GOT3 (cell line): ENCODE measurements around the gene GATA1.
"Not testable (repeated sequence)": the region's sequence is repeated elsewhere in the genome, so short reads cannot be mapped to it uniquely, and the experiment has no call there.

Experiments used
- DNase-seq: peaks from one replicate; lab custom pipeline; 2025; ENCODE audit warnings: mixed read lengths; lab: John Stamatoyannopoulos, UW

GATA1 gene

DNA sequence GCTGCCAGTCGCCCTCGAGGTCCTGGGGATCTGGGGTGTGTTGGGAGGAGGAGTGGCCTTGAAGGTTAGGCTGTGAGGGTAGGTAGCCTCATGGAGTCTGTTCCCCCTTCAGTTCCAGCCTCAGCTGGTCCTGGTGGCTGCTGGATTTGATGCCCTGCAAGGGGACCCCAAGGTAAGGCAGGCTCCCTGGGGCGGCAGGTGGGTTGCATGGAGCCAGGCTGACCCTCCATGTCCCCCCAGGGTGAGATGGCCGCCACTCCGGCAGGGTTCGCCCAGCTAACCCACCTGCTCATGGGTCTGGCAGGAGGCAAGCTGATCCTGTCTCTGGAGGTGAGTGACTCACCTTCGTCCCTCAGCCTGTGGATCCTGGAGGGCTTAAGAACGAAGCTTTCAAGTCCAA, 28.3 kb downstream of the GATA1 start:
- no peak for DNase-seq

DNA sequence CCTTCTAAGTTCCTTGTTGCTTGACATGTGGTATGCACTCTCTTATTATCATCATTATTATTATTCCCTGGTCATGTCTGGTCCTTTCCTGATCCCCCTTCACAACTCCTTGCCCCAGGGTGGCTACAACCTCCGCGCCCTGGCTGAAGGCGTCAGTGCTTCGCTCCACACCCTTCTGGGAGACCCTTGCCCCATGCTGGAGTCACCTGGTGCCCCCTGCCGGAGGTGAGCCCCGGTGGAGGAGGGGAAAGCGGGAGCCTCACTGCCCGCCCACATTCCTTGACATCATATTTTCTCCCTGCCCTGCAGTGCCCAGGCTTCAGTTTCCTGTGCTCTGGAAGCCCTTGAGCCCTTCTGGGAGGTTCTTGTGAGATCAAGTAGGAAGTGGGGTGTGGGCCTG, 28.9 kb downstream of the GATA1 start:
- DNase-seq = no peak

DNA sequence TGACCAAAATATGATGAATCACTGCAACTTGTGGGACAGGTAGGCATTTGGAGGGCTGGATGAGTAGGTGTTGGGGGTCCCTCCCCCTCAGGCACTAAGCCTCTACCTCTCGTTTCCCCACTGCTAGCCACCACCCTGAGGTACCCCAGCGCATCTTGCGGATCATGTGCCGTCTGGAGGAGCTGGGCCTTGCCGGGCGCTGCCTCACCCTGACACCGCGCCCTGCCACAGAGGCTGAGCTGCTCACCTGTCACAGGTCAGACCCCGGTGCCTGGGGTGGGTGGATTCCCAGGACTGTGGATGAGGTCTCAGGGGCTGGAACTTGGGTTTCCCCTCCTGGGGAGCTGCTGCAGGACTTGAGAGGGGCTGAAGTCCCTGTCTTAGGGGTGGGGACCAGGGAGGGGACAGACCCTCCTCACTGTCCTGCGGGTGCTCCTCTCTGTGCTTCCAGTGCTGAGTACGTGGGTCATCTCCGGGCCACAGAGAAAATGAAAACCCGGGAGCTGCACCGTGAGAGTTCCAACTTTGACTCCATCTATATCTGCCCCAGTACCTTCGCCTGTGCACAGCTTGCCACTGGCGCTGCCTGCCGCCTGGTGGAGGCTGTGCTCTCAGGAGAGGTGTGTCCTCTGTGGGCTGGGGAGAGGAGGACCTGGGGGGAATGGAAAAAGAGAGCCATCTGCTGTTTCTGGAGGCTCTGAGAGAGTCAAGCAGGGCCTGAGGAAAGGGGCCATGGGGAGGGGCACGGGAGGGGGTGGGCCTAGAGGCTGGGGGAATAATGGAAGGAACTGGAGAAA, 29.8 kb downstream of the GATA1 start:
- DNase-seq = no peak

DNA sequence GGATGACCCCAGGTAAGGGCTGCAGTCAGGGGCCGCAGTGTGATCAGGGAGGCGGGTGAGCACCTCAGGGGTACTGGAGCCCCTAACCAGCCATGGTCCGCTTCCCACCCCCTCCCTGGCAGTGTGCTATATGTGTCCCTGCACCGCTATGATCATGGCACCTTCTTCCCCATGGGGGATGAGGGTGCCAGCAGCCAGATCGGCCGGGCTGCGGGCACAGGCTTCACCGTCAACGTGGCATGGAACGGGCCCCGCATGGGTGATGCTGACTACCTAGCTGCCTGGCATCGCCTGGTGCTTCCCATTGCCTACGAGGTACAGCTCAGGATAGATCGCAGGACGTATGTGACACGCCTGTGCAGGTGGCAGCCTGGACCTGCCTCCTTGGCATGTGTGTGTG, 31.7 kb downstream of the GATA1 start:
- DNase-seq = no peak

DNA sequence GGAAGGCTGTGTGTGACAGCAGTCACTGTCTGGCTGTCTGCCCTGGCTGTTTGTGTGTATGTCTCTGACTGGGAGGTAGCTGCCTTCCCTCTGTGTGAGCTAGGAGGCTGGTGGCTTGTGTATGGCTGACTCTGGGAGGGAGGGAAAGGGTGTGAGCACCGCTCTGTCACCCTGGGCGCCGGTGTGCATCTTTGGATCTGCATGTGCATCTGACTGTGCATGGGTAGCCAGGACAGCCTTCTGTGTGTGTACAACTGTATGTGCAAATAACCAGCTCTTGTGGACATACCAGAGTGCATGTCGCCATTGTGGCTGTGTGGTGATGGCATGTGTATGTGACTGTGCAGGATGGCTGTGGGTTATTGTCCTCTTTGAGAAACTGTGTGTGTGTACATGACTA, 32.5 kb downstream of the GATA1 start:
- DNase-seq = no peak

DNA sequence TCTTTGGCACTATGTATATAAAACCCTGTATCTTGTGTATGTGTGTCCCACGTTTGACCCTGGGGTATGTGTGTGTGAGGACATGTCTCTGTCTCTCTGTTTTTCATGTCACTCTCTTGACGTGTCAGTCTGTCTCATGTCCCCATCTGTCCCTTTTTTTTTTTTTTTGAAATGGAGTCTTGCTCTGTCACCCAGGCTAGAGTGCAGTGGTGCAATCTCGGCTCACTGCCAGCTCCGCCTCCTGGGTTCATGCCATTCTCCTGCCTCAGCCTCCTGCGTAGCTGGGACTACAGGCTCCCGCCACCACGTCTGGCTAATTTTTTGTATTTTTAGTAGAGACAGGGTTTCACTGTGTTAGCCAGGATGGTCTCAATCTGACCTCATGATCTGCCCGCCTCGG, 33.0 kb downstream of the GATA1 start:
- DNase-seq = not testable (repeated sequence)

DNA sequence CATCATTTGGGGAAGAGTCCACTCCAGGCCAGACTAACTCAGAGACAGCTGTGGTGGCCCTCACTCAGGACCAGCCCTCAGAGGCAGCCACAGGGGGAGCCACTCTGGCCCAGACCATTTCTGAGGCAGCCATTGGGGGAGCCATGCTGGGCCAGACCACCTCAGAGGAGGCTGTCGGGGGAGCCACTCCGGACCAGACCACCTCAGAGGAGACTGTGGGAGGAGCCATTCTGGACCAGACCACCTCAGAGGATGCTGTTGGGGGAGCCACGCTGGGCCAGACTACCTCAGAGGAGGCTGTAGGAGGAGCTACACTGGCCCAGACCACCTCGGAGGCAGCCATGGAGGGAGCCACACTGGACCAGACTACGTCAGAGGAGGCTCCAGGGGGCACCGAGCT, 36.7 kb downstream of the GATA1 start:
- DNase-seq = no peak

DNA sequence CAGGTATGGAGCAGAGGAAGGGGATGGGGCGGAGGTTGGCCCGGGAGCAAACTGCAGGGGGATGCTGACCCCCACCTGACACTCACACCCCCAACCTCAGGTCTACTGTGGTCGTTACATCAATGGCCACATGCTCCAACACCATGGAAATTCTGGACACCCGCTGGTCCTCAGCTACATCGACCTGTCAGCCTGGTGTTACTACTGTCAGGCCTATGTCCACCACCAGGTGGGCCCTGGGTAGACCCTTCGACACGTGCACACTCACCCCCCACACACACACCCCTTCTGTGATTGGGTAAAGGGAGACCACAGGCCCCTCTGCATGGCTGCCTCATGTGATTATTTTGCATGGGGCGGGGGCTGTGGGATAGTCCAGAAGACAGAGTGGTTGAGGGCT, 37.7 kb downstream of the GATA1 start:
- no peak for DNase-seq

DNA sequence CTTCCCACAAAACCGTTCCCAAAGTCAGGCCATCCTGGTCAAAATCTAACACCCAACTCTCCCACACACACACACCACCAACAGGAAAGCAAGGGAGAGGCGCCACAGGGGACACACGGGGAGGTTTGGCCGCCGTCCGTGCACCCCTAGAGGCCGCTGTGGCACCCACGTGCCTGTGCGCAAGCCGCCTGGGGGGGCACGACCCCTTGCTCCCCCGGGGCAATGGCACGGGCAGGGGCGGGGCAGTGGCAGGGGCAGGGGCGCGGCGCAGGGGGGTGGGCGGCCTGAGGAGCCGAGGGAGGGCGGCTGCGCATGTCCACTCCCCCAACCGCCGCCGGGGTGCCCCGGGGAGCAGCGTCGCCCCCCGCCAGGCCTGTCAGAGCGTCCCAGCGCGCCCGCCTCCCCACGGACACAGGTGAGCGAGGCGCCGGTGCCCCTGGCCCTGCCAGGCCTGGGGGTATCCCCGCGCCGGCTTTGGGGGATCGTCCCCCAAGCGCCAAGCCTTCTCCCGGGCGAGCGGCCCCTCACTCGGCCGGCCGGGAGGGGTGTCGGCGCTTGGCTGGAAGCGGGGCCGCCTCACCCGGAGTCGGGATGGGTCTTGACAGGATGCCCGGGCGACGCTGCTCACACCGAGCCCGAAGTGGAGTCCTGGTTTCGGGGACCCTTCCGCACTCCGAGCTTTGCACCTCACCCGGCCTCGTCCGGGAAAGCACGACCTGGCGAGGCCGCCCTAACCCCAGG, 39.9 kb downstream of the GATA1 start, which contains the start of gene ERAS:
ERAS (plus strand) TSS at position 379 of the 741 bp plus-strand sequence. CDS start 2,611 bp downstream, outside the sequence.
- no peak for DNase-seq

DNA sequence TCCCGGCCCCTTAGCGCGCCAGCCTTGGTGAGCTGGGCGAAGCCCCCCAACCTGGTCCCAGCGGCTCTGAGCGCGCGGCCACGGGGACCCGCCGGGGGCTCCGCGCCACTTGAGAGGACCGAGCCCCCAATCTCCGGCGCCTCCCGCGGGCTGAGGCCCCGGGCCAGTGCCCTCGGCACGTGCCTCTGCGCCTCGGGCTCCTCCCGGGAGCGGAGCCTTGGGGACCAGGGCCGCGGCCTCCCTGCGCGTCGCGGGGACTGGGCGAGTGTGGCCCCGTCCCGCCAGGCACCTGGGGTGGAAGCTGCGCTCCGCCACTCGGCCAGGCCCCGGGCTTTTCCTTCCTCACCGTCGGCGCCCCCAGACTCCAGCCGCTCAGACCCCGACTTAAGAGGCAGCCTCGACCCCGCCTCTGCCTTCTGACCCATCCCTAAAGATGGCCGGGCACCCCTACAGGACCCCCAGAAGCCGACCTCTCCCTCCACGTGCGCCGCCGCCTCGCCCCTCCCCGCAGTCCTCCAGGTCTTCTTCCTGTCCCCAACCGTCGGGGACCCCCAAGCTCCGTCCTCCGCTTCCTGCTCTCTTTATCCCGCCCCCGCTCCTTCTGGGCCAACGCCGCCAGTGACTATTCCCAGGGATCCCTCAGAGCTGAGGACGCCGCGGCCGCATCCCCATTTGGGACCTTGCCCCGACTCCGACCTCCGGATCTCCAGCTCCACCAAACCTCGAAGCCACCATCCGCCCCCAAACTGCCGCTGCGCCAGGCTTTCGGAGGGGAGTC, 40.7 kb downstream of the GATA1 start:
- DNase-seq = no peak

DNA sequence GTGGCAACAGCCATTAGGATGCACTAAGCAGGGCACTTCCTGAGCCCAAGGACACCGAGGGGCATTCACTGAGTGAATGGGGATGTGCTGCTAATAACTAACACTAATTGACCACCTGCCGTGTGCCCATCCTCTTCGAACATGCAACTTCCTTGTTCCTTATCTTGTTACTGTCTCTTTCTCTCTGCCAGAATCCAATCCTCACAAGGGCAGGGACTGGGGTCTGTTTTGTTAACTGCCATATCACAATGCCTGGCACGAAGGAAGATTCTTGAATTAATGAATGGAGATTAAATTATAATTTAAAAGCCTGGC, 41.2 kb downstream of the GATA1 start:
- DNase-seq = no peak

DNA sequence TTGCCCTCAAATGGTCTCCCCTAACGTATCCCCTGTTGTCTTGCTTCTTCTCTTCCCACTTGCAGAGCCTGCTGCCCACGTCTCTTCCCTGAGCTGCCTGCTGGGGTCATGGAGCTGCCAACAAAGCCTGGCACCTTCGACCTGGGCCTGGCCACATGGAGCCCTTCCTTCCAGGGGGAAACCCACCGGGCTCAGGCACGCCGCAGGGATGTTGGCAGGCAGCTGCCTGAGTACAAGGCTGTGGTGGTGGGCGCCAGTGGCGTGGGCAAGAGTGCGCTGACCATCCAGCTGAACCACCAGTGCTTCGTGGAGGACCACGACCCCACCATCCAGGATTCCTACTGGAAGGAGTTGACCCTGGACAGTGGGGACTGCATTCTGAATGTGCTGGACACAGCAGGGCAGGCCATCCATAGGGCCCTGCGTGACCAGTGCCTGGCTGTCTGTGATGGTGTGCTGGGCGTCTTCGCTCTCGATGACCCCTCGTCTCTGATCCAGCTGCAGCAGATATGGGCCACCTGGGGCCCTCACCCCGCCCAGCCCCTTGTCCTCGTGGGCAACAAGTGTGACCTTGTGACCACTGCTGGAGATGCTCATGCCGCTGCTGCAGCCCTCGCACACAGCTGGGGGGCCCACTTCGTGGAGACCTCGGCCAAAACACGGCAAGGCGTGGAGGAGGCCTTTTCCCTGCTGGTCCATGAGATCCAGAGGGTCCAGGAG, 42.8 kb downstream of the GATA1 start:
- DNase-seq = no peak

DNA sequence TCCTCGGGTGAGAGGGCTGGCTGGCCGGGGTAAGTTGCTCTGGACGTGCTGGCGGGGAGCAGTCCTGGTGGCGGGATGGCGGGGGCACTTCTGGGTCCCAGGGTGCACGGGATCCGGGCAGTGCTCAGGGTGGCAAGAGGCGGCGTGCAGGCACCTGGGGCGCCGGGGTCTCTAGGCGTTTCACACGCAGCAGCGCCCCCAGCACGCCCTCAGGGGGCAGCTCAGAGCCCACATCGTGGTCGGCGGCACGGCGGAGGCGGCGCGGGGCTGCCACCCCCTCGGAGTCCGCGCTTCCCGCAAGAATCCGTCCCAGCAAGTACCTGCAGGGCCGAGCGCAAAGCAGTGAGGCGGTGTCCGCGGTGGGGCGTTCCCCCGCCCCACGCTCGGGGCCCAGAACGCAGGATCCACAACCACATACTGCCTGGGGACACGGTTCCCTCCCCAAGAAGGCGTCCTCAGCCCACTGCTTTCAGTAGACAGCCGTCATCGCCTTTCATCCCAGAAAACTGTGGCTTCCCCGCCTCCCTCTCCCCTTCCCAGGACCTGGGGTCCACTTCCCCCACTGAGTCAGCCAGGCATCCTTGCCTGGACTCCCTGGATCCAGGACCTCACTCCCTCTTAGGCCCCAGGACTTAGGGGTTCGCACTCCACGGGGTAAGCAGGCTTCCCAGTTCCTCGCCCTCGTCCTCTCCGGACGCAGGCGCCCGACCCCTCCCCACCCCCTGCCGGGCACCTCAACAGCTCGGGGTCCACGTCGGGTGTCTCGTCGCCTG, 44.9 kb downstream of the GATA1 start:
- DNase-seq = no peak

DNA sequence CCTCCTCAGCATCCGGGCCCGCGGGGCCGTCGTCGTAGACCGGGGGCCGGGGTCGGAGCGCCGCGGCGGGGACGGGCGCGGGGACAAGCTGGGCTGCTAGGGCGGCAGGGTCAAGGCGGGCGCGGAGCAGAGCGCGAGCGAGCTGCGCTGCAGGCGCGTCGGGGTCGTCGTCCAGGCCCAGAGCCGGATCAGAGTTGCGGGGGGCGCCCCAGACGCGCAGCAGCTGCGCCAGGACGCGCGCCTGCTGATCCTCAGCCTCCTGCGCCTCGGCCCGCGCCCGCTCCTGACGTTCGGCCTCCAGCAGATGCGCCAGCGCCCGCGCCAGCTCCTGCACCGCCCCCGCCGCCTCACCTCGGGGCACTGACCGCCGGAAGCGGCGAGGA, 45.5 kb downstream of the GATA1 start:
- no peak for DNase-seq

DNA sequence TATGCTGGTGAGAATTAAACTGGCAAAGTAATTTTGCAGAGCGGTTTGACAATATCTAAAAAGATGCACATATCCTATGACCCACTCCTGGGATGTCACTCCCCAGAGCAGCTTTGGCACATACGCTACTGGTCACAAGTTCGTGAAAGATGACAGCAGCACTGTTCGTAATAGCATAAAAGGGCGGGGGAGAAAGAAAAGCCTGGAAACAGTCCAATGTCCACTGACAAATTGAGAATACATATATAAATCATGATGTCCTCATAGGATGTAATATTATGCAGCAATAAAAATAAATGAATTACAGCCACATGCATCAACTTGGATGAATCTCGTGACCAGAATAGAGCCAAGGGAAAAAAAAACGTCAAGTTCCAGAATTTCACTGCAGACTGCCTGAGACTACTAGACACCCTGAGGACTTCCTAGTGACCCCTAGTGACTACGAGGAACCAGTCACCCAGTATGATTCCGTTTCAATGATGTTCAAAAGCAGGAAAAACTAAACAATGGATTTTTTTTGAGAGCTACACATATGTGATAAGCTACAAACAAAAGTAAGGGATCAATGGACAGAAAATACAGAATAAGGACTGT, 47.2 kb downstream of the GATA1 start:
- DNase-seq = no peak

DNA sequence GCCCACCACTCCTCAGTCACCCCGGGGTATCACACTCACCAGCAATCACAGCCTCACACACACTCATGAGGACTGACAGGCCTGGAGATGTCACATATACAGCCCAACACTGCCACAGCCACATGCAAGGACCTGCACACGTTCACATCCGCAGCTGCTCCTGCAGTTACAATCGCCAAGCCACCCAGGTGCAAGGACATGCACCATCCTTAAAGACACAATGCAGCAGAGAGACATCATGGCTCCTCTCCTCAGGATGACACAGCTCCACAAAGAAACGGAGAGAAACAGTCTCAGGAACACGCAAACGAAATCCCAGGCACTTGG, 48.0 kb downstream of the GATA1 start:
- DNase-seq = no peak

DNA sequence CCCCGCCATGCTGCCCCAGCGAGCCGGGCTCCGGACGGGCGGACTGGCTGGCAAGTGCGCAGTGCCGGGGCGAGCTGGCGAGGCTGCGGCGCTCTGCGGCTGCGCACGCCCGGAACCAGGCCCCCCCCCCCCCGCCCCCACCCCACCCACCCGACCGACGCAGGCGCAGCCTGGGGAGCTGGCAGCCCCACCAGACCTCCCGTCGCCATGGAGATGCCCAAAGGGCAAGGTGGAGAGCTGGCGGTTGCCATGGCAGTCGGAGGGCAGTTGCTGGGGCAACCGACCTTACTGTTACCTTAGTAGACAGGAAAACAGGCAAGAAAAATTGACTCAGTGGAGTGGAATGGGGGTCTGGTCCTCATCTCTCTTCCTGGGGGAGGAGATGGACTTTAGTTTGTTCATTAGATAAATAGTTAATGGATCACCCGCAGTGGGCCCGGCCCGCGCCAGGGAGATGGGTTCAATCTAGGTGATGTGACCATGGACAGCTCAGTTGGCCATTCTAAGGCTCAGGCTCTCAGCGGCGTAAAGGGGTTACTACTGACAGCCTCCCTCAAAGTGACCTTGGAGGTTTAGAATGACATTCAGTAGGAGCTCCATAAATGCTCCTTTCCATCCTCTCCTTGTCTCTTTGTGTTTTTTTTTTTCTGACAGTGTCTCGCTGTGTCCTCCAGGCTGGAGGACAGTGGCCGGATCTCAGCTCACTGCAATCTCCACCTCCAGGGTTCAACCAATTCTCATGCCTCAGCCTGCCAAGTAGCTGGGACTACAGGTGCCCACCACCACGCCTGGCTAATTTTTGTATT, 49.3 kb downstream of the GATA1 start, which contains the start of gene PCSK1N:
PCSK1N (minus strand) TSS at position 87 of the 806 bp plus-strand sequence; CDS start at position 9, 78 bp downstream.
- DNase-seq = no peak

DNA sequence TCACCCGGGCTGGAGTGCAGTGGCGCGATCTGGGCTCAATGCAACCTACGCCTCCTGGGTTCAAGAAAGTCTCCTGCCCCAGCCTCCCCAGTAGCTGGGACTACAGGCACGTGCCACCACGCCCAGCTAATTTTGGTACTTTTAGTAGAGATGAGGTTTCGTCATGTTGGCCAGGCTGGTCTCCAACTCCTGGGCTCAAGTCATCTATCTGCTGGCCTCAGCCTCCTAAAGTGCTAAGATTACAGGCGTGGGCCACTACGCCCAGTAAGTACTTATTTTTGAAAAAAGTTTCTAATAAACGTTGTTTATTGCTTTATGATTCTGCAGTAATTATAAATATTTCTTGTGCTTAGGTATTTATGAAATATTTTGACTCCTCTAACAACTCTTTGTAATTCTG, 53.3 kb downstream of the GATA1 start:
- DNase-seq = no peak
